ENCODE measurements around the gene TMEM221.

The TMEM221 gene

GRCh38 chr19:17471410-17472125 is 23.1 kb upstream of the TMEM221 start:
- DNase-seq (ENCODE audit: low read depth) = no peak

- DNase-seq (ENCODE audit: low read depth) = peak; percentile 97
Observed at GRCh38 chr19:17470068-17470841, 21.8 kb upstream of the TMEM221 start, which contains the start of gene SLC27A1. SLC27A1 (plus strand) TSS chr19:17470524; CDS start chr19:17470541, 17 bp downstream.

- DNase-seq (ENCODE audit: low read depth) = peak; percentile 80
Observed at GRCh38 chr19:17469481-17470067, 21.1 kb upstream of the TMEM221 start.

GRCh38 chr19:17469092-17469480 is 20.6 kb upstream of the TMEM221 start:
- no peak for DNase-seq (ENCODE audit: low read depth)

- DNase-seq (ENCODE audit: low read depth) = no peak
Observed at GRCh38 chr19:17468302-17469091, 20.0 kb upstream of the TMEM221 start.

GRCh38 chr19:17467471-17468301 is 19.2 kb upstream of the TMEM221 start:
- no peak for DNase-seq (ENCODE audit: low read depth)

GRCh38 chr19:17466487-17466850 is 18.0 kb upstream of the TMEM221 start:
- no peak for DNase-seq (ENCODE audit: low read depth)

GRCh38 chr19:17460372-17461230 is 12.1 kb upstream of the TMEM221 start, which contains the start of gene NXNL1:
NXNL1 (minus strand) TSS chr19:17460926; CDS start chr19:17460869, 57 bp downstream.
- DNase-seq (ENCODE audit: low read depth) = no peak

GRCh38 chr19:17458970-17459369 is 10.5 kb upstream of the TMEM221 start:
- DNase-seq (ENCODE audit: low read depth) = no peak

GRCh38 chr19:17457616-17458015 is 9.1 kb upstream of the TMEM221 start:
- no peak for DNase-seq (ENCODE audit: low read depth)

GRCh38 chr19:17456127-17456526 is 7.7 kb upstream of the TMEM221 start:
- DNase-seq (ENCODE audit: low read depth) = no peak

GRCh38 chr19:17455308-17456123 is 7.0 kb upstream of the TMEM221 start:
- DNase-seq (ENCODE audit: low read depth) = no peak

- no peak for DNase-seq (ENCODE audit: low read depth)
Observed at GRCh38 chr19:17454576-17455071, 6.2 kb upstream of the TMEM221 start.

GRCh38 chr19:17451820-17452219 is 3.4 kb upstream of the TMEM221 start:
- no peak for DNase-seq (ENCODE audit: low read depth)

- no peak for DNase-seq (ENCODE audit: low read depth)
Observed at GRCh38 chr19:17450264-17451075, 2.0 kb upstream of the TMEM221 start.

GRCh38 chr19:17447704-17448130 is 751 bp downstream of the TMEM221 start:
- DNase-seq (ENCODE audit: low read depth) = no peak

- DNase-seq (ENCODE audit: low read depth) = no peak
Observed at GRCh38 chr19:17445526-17446165, 2.8 kb downstream of the TMEM221 start.
